HepG2 (cell line): ENCODE results near the gene KIAA1217.
"Not testable (repeated sequence)": the region's sequence is repeated elsewhere in the genome, so short reads cannot be mapped to it uniquely, and the experiment has no call there.

ENCODE experiments used
- CBX5 ChIP-seq: sonication (generic); formaldehyde crosslinking; IDR thresholded peaks from 2 replicates; pipeline ENCODE4 v1.4.0; 2020; ENCODE audit warnings: missing genetic modification reagents, borderline replicate concordance
- CHD2 ChIP-seq: IDR thresholded peaks from 2 replicates; pipeline ENCODE4 v1.6.1; 2011; ENCODE audit warnings: low read depth, low read length, improper control_type of control experiment
- CTCF ChIP-seq: sonication (generic); formaldehyde crosslinking; IDR thresholded peaks from 2 replicates; pipeline ENCODE4 v1.5.0; 2020; ENCODE audit warnings: mild to moderate bottlenecking, missing genetic modification reagents, moderate library complexity
- ELF1 ChIP-seq: sonication (generic); formaldehyde crosslinking; IDR thresholded peaks from 2 replicates; pipeline ENCODE4 v1.4.0; 2020; ENCODE audit warnings: missing genetic modification reagents
- MYPOP ChIP-seq: sonication (generic); formaldehyde crosslinking; IDR thresholded peaks from 2 replicates; pipeline ENCODE4 v1.8.1; 2023; ENCODE audit warnings: mild to moderate bottlenecking, moderate library complexity, missing genetic modification reagents
- PBX3 ChIP-seq: sonication (generic); formaldehyde crosslinking; IDR thresholded peaks from 2 replicates; pipeline ENCODE4 v1.8.1; 2023; ENCODE audit warnings: missing genetic modification reagents, inconsistent platforms, borderline replicate concordance
- RNF2 ChIP-seq: fragments of 450-650 bp; conservative IDR thresholded peaks from 2 replicates; pipeline ENCODE4 v1.6.1; 2016; ENCODE audit warnings: low read depth
- RNF219 ChIP-seq: sonication (generic); formaldehyde crosslinking; IDR thresholded peaks from 2 replicates; pipeline ENCODE4 v1.5.0; 2020; ENCODE audit warnings: mild to moderate bottlenecking, missing genetic modification reagents
- USF2 ChIP-seq, 2 experiments: sonication (generic) in 1 of 2; formaldehyde crosslinking in 1 of 2; IDR thresholded peaks; 2 replicates each; pipeline versions ENCODE4 v1.5.1 to v1.6.1; 2011 to 2020; ENCODE audit warnings: borderline replicate concordance in 1 of 2, low read depth in 1 of 2, low read length in 1 of 2, mild to moderate bottlenecking in 1 of 2, missing genetic modification reagents in 1 of 2, moderate library complexity in 1 of 2
- ZNF121 ChIP-seq: sonication (generic); formaldehyde crosslinking; IDR thresholded peaks from 2 replicates; pipeline ENCODE4 v1.5.0; 2020; ENCODE audit warnings: mild to moderate bottlenecking, missing genetic modification reagents
- ZNF281 ChIP-seq: sonication (generic); formaldehyde crosslinking; IDR thresholded peaks from 2 replicates; pipeline ENCODE4 v1.4.0; 2020; ENCODE audit warnings: missing genetic modification reagents, borderline replicate concordance
- ZNF530 ChIP-seq: sonication (generic); formaldehyde crosslinking; IDR thresholded peaks from 2 replicates; pipeline ENCODE4 v1.5.0; 2020; ENCODE audit warnings: low read depth, mild to moderate bottlenecking, missing genetic modification reagents
- ZNF747 ChIP-seq: sonication (generic); formaldehyde crosslinking; IDR thresholded peaks from 2 replicates; pipeline ENCODE4 v1.8.1; 2023; ENCODE audit warnings: missing genetic modification reagents, mild to moderate bottlenecking, borderline replicate concordance
- ZNF776 ChIP-seq: sonication (generic); formaldehyde crosslinking; IDR thresholded peaks from 2 replicates; pipeline ENCODE4 v1.4.0; 2020; ENCODE audit warnings: mild to moderate bottlenecking, missing genetic modification reagents

GRCh38 chr10:24350922-24351225 lies 141.9 kb downstream of the KIAA1217 start:
- not testable (repeated sequence) for TF ChIP-seq RNF219 (CRISPR knock-in tag); ZNF776; ZNF747; CBX5; CTCF (CRISPR knock-in tag); RNF2; ZNF121; ZNF530 (CRISPR knock-in tag); CHD2; ELF1 (CRISPR knock-in tag); PBX3 (CRISPR knock-in tag); ZNF281 (CRISPR knock-in tag); MYPOP (CRISPR knock-in tag); USF2 (IDR thresholded peaks at IDR 0.05; ENCODE audit: low read depth, low read length); USF2 (CRISPR knock-in tag; IDR thresholded peaks at IDR 0.05; ENCODE audit: borderline replicate concordance)
